ENCODE results near the gene SLC18A3.

- TF ChIP-seq CTCF (IDR thresholded peaks at IDR 0.05), result no peak
- no peak for TF ChIP-seq POLR2A (IDR thresholded peaks at IDR 0.05)
- TF ChIP-seq EP300 (IDR thresholded peaks at IDR 0.05), result no peak
Observed at GRCh38 chr10:49612513-49613164, 2.5 kb downstream of the SLC18A3 start.

Data from suprapubic skin (tissue), 3 donors.